Measurements from ENCODE around the gene ZNF653. TPM values are rescaled to one million over a fixed set of nuclear protein-coding genes. Genes with fewer than 3 reads are reported as not detected.

ZNF653 gene
- total and polyA plus RNA-seq, 9 of the 15 experiments (the other 6 are each of a cell fraction or from before 2014, with no cell fraction given) = 1.6 to 8.0 (median 4.2) TPM; not detected in 2

DNA sequence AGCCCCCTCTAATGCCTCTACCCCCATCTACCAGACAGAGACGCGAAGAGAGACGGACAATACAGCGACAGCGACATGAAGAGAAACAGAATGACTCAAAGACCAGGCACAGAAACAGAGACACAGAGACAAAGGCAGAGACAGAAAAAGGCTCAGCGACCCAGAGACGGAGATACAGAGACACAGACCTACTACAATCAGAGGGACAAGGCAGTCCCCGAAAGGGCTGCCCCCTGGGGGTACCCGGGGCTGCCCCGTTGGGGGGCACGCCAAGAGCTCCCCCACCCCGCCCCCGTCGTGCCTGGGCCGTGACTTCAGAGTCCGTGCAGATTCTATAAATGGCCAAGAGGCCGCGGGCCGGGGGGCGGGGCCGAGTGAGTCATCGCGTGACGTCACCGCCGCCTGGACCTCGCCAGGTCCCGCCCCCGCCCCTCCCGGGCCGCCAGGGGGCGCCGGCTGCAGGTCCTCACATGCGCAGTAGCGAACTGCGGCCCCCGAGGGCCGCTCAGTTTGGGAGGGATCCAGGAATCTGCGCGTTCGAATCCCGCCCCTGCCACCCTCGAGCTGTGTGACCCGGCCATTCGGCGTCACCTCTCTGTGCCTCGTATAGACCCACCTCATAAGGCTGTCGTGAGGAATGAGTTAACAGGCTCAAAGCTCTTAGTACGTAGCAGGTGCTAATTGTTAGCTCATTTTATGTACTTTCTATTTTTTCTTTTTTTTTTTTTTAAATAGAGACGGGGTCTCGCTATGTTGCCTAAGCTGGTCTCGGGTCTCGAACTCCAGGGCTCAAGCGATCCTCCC lies 30.4 kb upstream of the ZNF653 start:
- 3% methylated on average over 47 of the region's 54 CpGs for WGBS (ENCODE audit: insufficient coverage, low coverage, missing lambda C conversion rate)
- Histone ChIP-seq H3K79me2 (ENCODE audit: control insufficient read depth, insufficient read depth, low read length) (no peaks in the 10 kb centered on the region), H3K36me3 (ENCODE audit: control insufficient read depth, insufficient read depth, low read length) (no peaks in the 10 kb centered on the region), H3K4me1 (replicated peaks in 1 of 2; ENCODE audit: control insufficient read depth in 2 of 2, insufficient read depth in 2 of 2, low read length in 2 of 2) (peaks cover 35 to 53% of the 10 kb centered on the region in 2 experiments; a peak in 4 of 5 replicates), H2AFZ (ENCODE audit: low read depth, low read length) (peak overlapping the region; percentile 94), H3K4me3 (peak overlapping the region; percentile 40), H3K27me3 (ENCODE audit: control insufficient read depth in 2 of 2, insufficient read depth in 2 of 2, low read length in 2 of 2) (no peaks in the 10 kb centered on the region), H3K9me3 (replicated peaks; ENCODE audit: control insufficient read depth, insufficient read depth, low read depth, low read length) (no peaks in the 10 kb centered on the region), H3K27ac (ENCODE audit: extremely low read depth, low read depth, low read length) (peak overlapping the region; percentile 84), H3K9ac (ENCODE audit: insufficient read depth in 1 of 2, low read depth in 2 of 2, low read length in 2 of 2) (peak overlapping the region; percentile 71 to 88), H3K4me2 (ENCODE audit: insufficient read depth, low read length) (peak overlapping the region; percentile 85), H4K20me1 (replicated peaks; ENCODE audit: control insufficient read depth, insufficient read depth, low read length) (no peaks in the 10 kb centered on the region), H3K9me1 (ENCODE audit: control insufficient read depth, insufficient read depth, low read length) (no peaks in the 10 kb centered on the region)
- CTCF ChIA-PET (ENCODE audit: low intra/inter-chr PET ratio) = interaction anchor here (0.6 kb wide), 2 partner anchors 40 to 153 kb away, joined by 3 read pairs; no protein-coding TSS in a partner anchor
- intact Hi-C loops (cut with micrococcal nuclease) = loop anchor here (5.0 kb wide), 1 partner anchor 39 kb away; no protein-coding TSS in a partner anchor
- BruUV-seq (replicated peaks) = no TSS peak
- DNase-seq (ENCODE audit: extremely low read depth in 1 of 4, low spot score in 3 of 4) (peak; percentile 95 to 97 (median 97)), FAIRE-seq (peak; percentile 69), ATAC-seq (peak; percentile 77)
- POLR2A ChIA-PET = interaction anchor here (0.5 to 1.5 kb wide), 5 partner anchors 13 to 63 kb away, joined by 3 to 6 read pairs (median 3); no protein-coding TSS in a partner anchor
- in situ Hi-C loops (cut with MboI) = no loop called here
- TF ChIP-seq CHD2 (IDR thresholded peaks at IDR 0.05; ENCODE audit: low read depth, low read length) (no peak), TCF3 (CRISPR knock-in tag; IDR thresholded peaks at IDR 0.05) (no peak), FIP1L1 (IDR thresholded peaks at IDR 0.05; ENCODE audit: low read depth, low read length, poor library complexity, severe bottlenecking) (peak; percentile 74), BDP1 (IDR thresholded peaks at IDR 0.05; ENCODE audit: insufficient read depth, insufficient read length) (no peak), ZNF232 (CRISPR knock-in tag; IDR thresholded peaks at IDR 0.05) (no peak), ELF4 (CRISPR knock-in tag; IDR thresholded peaks at IDR 0.05) (no peak), ZNF695 (CRISPR knock-in tag; IDR thresholded peaks at IDR 0.05) (no peak), HLTF (IDR thresholded peaks at IDR 0.05) (peak; percentile 77; the same call in 1 of the 2 replicates), ZBTB8A (IDR thresholded peaks at IDR 0.05; ENCODE audit: partially characterized antibody) (no peak), NFRKB (IDR thresholded peaks at IDR 0.05; ENCODE audit: low read depth) (no peak), ZNF780A (CRISPR knock-in tag; IDR thresholded peaks at IDR 0.05) (no peak), MAX (CRISPR knock-in tag; IDR thresholded peaks at IDR 0.05) (peak; percentile 36; the same call in 1 of the 2 replicates), JUNB (CRISPR knock-in tag; conservative IDR thresholded peaks at IDR 0.05) (peak; percentile 99), DACH1 (IDR thresholded peaks at IDR 0.05; ENCODE audit: partially characterized antibody) (no peak), ZKSCAN1 (IDR thresholded peaks at IDR 0.05; ENCODE audit: low read depth, low read length) (peak; percentile 61; the same call in 1 of the 2 replicates)
- TF ChIP-seq, protein P1, sequence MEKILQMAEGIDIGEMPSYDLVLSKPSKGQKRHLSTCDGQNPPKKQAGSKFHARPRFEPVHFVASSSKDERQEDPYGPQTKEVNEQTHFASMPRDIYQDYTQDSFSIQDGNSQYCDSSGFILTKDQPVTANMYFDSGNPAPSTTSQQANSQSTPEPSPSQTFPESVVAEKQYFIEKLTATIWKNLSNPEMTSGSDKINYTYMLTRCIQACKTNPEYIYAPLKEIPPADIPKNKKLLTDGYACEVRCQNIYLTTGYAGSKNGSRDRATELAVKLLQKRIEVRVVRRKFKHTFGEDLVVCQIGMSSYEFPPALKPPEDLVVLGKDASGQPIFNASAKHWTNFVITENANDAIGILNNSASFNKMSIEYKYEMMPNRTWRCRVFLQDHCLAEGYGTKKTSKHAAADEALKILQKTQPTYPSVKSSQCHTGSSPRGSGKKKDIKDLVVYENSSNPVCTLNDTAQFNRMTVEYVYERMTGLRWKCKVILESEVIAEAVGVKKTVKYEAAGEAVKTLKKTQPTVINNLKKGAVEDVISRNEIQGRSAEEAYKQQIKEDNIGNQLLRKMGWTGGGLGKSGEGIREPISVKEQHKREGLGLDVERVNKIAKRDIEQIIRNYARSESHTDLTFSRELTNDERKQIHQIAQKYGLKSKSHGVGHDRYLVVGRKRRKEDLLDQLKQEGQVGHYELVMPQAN (IDR thresholded peaks at IDR 0.05; ENCODE audit: borderline replicate concordance) = no peak
- TF ChIP-seq, protein P2, sequence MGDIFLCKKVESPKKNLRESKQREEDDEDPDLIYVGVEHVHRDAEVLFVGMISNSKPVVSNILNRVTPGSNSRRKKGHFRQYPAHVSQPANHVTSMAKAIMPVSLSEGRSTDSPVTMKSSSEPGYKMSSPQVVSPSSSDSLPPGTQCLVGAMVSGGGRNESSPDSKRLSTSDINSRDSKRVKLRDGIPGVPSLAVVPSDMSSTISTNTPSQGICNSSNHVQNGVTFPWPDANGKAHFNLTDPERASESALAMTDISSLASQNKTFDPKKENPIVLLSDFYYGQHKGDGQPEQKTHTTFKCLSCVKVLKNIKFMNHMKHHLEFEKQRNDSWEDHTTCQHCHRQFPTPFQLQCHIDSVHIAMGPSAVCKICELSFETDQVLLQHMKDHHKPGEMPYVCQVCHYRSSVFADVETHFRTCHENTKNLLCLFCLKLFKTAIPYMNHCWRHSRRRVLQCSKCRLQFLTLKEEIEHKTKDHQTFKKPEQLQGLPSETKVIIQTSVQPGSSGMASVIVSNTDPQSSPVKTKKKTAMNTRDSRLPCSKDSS (IDR thresholded peaks at IDR 0.05; ENCODE audit: low read depth, partially characterized antibody) = no peak
- TF ChIP-seq, protein P3, sequence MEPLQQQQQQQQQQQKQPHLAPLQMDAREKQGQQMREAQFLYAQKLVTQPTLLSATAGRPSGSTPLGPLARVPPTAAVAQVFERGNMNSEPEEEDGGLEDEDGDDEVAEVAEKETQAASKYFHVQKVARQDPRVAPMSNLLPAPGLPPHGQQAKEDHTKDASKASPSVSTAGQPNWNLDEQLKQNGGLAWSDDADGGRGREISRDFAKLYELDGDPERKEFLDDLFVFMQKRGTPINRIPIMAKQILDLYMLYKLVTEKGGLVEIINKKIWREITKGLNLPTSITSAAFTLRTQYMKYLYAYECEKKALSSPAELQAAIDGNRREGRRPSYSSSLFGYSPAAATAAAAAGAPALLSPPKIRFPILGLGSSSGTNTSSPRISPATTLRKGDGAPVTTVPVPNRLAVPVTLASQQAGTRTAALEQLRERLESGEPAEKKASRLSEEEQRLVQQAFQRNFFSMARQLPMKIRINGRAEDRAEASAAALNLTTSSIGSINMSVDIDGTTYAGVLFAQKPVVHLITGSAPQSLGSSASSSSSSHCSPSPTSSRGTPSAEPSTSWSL (CRISPR knock-in tag; IDR thresholded peaks at IDR 0.05; ENCODE audit: borderline replicate concordance) = no peak

Data from K562 (cell line).